Subcutaneous abdominal adipose tissue (tissue), 5 donors: Measurements from ENCODE around the gene RHBDL3.
A peak's percentile ranks its signal among the peaks of the same experiment; 100 is the strongest.

Experiments
- H3K27ac ChIP-seq: one replicate; pipeline ENCODE4 v1.7.0; 2013; ENCODE audit warnings: low read depth, mild to moderate bottlenecking, inconsistent platforms, low read length, moderate library complexity
- H3K27me3 ChIP-seq, 5 donors: one replicate each; pipeline ENCODE4 v1.7.0; 2013; ENCODE audit warnings: low read length in 5 of 5, inconsistent platforms in 1 of 5; ENCODE audit not compliant: control insufficient read depth in 5 of 5, insufficient read depth in 4 of 5
- H3K36me3 ChIP-seq, 5 donors: one replicate each; pipeline ENCODE4 v1.7.0; 2013; ENCODE audit warnings: low read length in 5 of 5; ENCODE audit not compliant: control insufficient read depth in 5 of 5, insufficient read depth in 5 of 5
- H3K4me1 ChIP-seq, 5 donors: one replicate each; pipeline ENCODE4 v1.7.0; 2013; ENCODE audit warnings: low read length in 5 of 5, mild to moderate bottlenecking in 3 of 5, moderate library complexity in 1 of 5; ENCODE audit not compliant: control insufficient read depth in 5 of 5, insufficient read depth in 5 of 5
- H3K4me3 ChIP-seq, 5 donors: one replicate each; pipeline ENCODE4 v1.7.0; 2013; ENCODE audit warnings: low read length in 5 of 5, low read depth in 1 of 5
- H3K9ac ChIP-seq, 5 donors: one replicate each; pipeline ENCODE4 v1.7.0; 2013; ENCODE audit warnings: low read length in 5 of 5, mild to moderate bottlenecking in 4 of 5, moderate library complexity in 3 of 5
- H3K9me3 ChIP-seq, 5 donors: one replicate each; pipeline ENCODE4 v1.7.0; 2013; ENCODE audit warnings: low read length in 5 of 5; ENCODE audit not compliant: control insufficient read depth in 5 of 5
- donor health status: healthy.
- donor health status: healthy.
- donor health status: healthy.
- donor health status: healthy.
- donor health status: healthy.

Gene RHBDL3

GRCh38 chr17:32264823-32265191, 825 bp upstream of the RHBDL3 start:
- no peaks in the 10 kb centered on the region for H3K36me3 ChIP-seq
- H3K27me3 ChIP-seq, result peaks cover 21 to 61% (median 45%) of the 10 kb centered on the region in 5 donors
- no peak overlapping the region for H3K27ac ChIP-seq
- no peaks in the 10 kb centered on the region for H3K9me3 ChIP-seq
- H3K4me1 ChIP-seq, result peaks cover 0 to 32% (median 23%) of the 10 kb centered on the region in 5 donors
- H3K9ac ChIP-seq, result peak overlapping the region in 2 of 5 donors; percentile 2 to 45
- H3K4me3 ChIP-seq, result peak overlapping the region in 4 of 5 donors; percentile 48 to 67 (median 56)

GRCh38 chr17:32266051-32266388, 388 bp downstream of the RHBDL3 start:
- Histone ChIP-seq H3K4me3 (peak overlapping the region in 4 of 5 donors; percentile 51 to 72 (median 64)), H3K36me3 (no peaks in the 10 kb centered on the region), H3K4me1 (peaks cover 0 to 32% (median 23%) of the 10 kb centered on the region in 5 donors), H3K27ac (no peak overlapping the region), H3K9me3 (no peaks in the 10 kb centered on the region), H3K27me3 (peaks cover 21 to 68% (median 50%) of the 10 kb centered on the region in 5 donors), H3K9ac (peak overlapping the region in 2 of 5 donors; percentile 52 to 58)

- Histone ChIP-seq H3K9ac (peak overlapping the region in 2 of 5 donors; percentile 52 to 58), H3K4me1 (peaks cover 0 to 27% (median 23%) of the 10 kb centered on the region in 5 donors), H3K27me3 (peaks cover 21 to 66% (median 50%) of the 10 kb centered on the region in 5 donors), H3K9me3 (no peaks in the 10 kb centered on the region), H3K27ac (no peak overlapping the region), H3K36me3 (no peaks in the 10 kb centered on the region), H3K4me3 (peak overlapping the region; percentile 36 to 72 (median 60))
Measured at GRCh38 chr17:32266389-32267301, 1.0 kb downstream of the RHBDL3 start.

GRCh38 chr17:32267690-32268205, 2.1 kb downstream of the RHBDL3 start:
- H3K9ac ChIP-seq, result no peak overlapping the region
- H3K36me3 ChIP-seq, result no peaks in the 10 kb centered on the region
- no peaks in the 10 kb centered on the region for H3K9me3 ChIP-seq
- peaks cover 19 to 55% (median 44%) of the 10 kb centered on the region in 5 donors for H3K27me3 ChIP-seq
- H3K4me1 ChIP-seq, result peaks cover 0 to 27% (median 23%) of the 10 kb centered on the region in 5 donors
- no peak overlapping the region for H3K4me3 ChIP-seq
- no peak overlapping the region for H3K27ac ChIP-seq

GRCh38 chr17:32268734-32269288, 3.2 kb downstream of the RHBDL3 start:
- Histone ChIP-seq H3K27me3 (peaks cover 16 to 49% (median 40%) of the 10 kb centered on the region in 5 donors), H3K4me1 (peaks cover 0 to 27% (median 23%) of the 10 kb centered on the region in 5 donors), H3K27ac (no peak overlapping the region), H3K36me3 (no peaks in the 10 kb centered on the region), H3K9ac (no peak overlapping the region), H3K9me3 (no peaks in the 10 kb centered on the region), H3K4me3 (no peak overlapping the region)

- H3K4me1 ChIP-seq, result peaks cover 0 to 27% (median 23%) of the 10 kb centered on the region in 5 donors
- no peak overlapping the region for H3K4me3 ChIP-seq
- no peak overlapping the region for H3K27ac ChIP-seq
- no peaks in the 10 kb centered on the region for H3K9me3 ChIP-seq
- H3K27me3 ChIP-seq, result peaks cover 12 to 48% (median 39%) of the 10 kb centered on the region in 5 donors
- H3K36me3 ChIP-seq, result no peaks in the 10 kb centered on the region
- H3K9ac ChIP-seq, result no peak overlapping the region
Measured at GRCh38 chr17:32269377-32269776, 3.7 kb downstream of the RHBDL3 start.

- no peaks in the 10 kb centered on the region for H3K9me3 ChIP-seq
- peaks cover 14 to 42% (median 29%) of the 10 kb centered on the region in 5 donors for H3K27me3 ChIP-seq
Measured at GRCh38 chr17:32271844-32272243, 6.2 kb downstream of the RHBDL3 start.

GRCh38 chr17:32274101-32274500, 8.5 kb downstream of the RHBDL3 start:
- Histone ChIP-seq H3K36me3 (no peaks in the 10 kb centered on the region), H3K4me3 (no peak overlapping the region), H3K27me3 (peaks cover 3 to 23% (median 14%) of the 10 kb centered on the region in 5 donors), H3K4me1 (peaks cover 0 to 13% (median 5%) of the 10 kb centered on the region in 5 donors), H3K9ac (no peak overlapping the region), H3K9me3 (no peaks in the 10 kb centered on the region), H3K27ac (no peak overlapping the region)

More at GRCh38 chr17:32271844-32272243, 6.2 kb downstream of the RHBDL3 start:
- no peak overlapping the region for H3K4me3 ChIP-seq
- peaks cover 0 to 17% (median 6%) of the 10 kb centered on the region in 5 donors for H3K4me1 ChIP-seq
- no peak overlapping the region for H3K9ac ChIP-seq
- no peak overlapping the region for H3K27ac ChIP-seq
- H3K36me3 ChIP-seq, result no peaks in the 10 kb centered on the region

- Histone ChIP-seq H3K4me1 (peaks cover 0 to 13% (median 5%) of the 10 kb centered on the region in 5 donors), H3K9ac (no peak overlapping the region), H3K27ac (no peak overlapping the region), H3K4me3 (no peak overlapping the region), H3K27me3 (peaks cover 3 to 18% (median 12%) of the 10 kb centered on the region in 5 donors), H3K36me3 (no peaks in the 10 kb centered on the region), H3K9me3 (no peaks in the 10 kb centered on the region)
Measured at GRCh38 chr17:32274643-32275042, 9.0 kb downstream of the RHBDL3 start.
